SK-N-SH treated with all-trans-retinoic acid at 6 μM for 48 hours (cell line): Measurements from ENCODE around the gene MT1B.

Source experiments
- CREB5 ChIP-seq: fragments of 250-450 bp; sonication (Bioruptor Pico); IDR thresholded peaks from 2 replicates; pipeline ENCODE4 v1.5.1; 2020; ENCODE audit warnings: low read depth, mild to moderate bottlenecking, moderate library complexity
- CSRNP3 ChIP-seq: fragments of 250-450 bp; sonication (Bioruptor Pico); IDR thresholded peaks from 2 replicates; pipeline ENCODE4 v1.5.1; 2021; ENCODE audit warnings: mild to moderate bottlenecking, moderate library complexity
- GLIS3 ChIP-seq: fragments of 250-450 bp; sonication (Bioruptor Pico); IDR thresholded peaks from 2 replicates; pipeline ENCODE4 v1.5.0; 2020; ENCODE audit warnings: mild to moderate bottlenecking, moderate library complexity
- OSR1 ChIP-seq: fragments of 250-450 bp; sonication (Bioruptor Pico); IDR thresholded peaks from 2 replicates; pipeline ENCODE4 v1.8.0; 2022; ENCODE audit warnings: moderate library complexity, mild to moderate bottlenecking, inconsistent platforms
- PATZ1 ChIP-seq: fragments of 250-450 bp; sonication (Bioruptor Pico); IDR thresholded peaks from 2 replicates; pipeline ENCODE4 v1.8.0; 2020; ENCODE audit warnings: mild to moderate bottlenecking, moderate library complexity, borderline replicate concordance
- TCF4 ChIP-seq: fragments of 250-450 bp; sonication (Bioruptor Pico); IDR thresholded peaks from 2 replicates; pipeline ENCODE4 v1.8.0; 2021; ENCODE audit warnings: mild to moderate bottlenecking, moderate library complexity, borderline replicate concordance
- TOX ChIP-seq: fragments of 250-450 bp; sonication (Bioruptor Pico); IDR thresholded peaks from 2 replicates; pipeline ENCODE4 v1.8.0; 2021; ENCODE audit warnings: mild to moderate bottlenecking, moderate library complexity, borderline replicate concordance
- TSHZ2 ChIP-seq: fragments of 250-450 bp; sonication (Bioruptor Pico); IDR thresholded peaks from 2 replicates; pipeline ENCODE4 v1.5.0; 2020; ENCODE audit warnings: mild to moderate bottlenecking, moderate library complexity

- TF ChIP-seq CSRNP3 (CRISPR knock-in tag) (no peak), TCF4 (no peak), TOX (no peak), CREB5 (CRISPR knock-in tag) (no peak), OSR1 (CRISPR knock-in tag) (no peak), GLIS3 (CRISPR knock-in tag) (no peak), TSHZ2 (CRISPR knock-in tag) (no peak), PATZ1 (no peak)
Measured at GRCh38 chr16:56643833-56644232, 7.9 kb upstream of the MT1B start.
